ENCODE data around the gene PLIN1.

The PLIN1 gene

GRCh38 chr15:89664441-89665350 lies 14.5 kb downstream of the PLIN1 start:
- Histone ChIP-seq H3K27me3 (ENCODE audit: control insufficient read depth in 3 of 3, insufficient read depth in 3 of 3, low read depth in 1 of 3, low read length in 3 of 3) (peaks cover 0 to 39% (median 14%) of the 10 kb centered on the region in 3 experiments), H3K36me3 (replicated peaks in 1 of 2; ENCODE audit: control insufficient read depth in 2 of 2, insufficient read depth in 2 of 2, low read length in 2 of 2) (no peaks in the 10 kb centered on the region), H2BK12ac (ENCODE audit: low read length) (no peak overlapping the region), H3K4me2 (ENCODE audit: insufficient read depth, low read length, poor library complexity, severe bottlenecking) (no peak overlapping the region), H3K9me3 (replicated peaks in 1 of 2; ENCODE audit: control insufficient read depth in 2 of 2, insufficient read depth in 1 of 2, low read depth in 1 of 2, low read length in 2 of 2) (peaks cover 0 to 4% of the 10 kb centered on the region in 2 donors), H3K9ac (ENCODE audit: low read depth, low read length, poor library complexity) (no peak overlapping the region), H3K23ac (ENCODE audit: low read depth, low read length, poor library complexity) (no peak overlapping the region), H4K91ac (ENCODE audit: low read depth, low read length, poor library complexity) (no peak overlapping the region), H3K14ac (ENCODE audit: low read length) (no peak overlapping the region), H3K18ac (ENCODE audit: low read length) (no peak overlapping the region), H2AK5ac (ENCODE audit: low read depth, low read length) (no peak overlapping the region), H3K27ac (replicated peaks; ENCODE audit: low read length) (no peak overlapping the region), H3K4me1 (ENCODE audit: control insufficient read depth in 2 of 2, insufficient read depth in 1 of 2, low read depth in 1 of 2, low read length in 2 of 2) (peaks cover 4 to 5% of the 10 kb centered on the region in 2 donors), H2BK5ac (ENCODE audit: low read length) (no peak overlapping the region), H3K4me3 (ENCODE audit: low read length in 2 of 2) (peak overlapping the region in 1 of 2 donors; percentile 46), H4K8ac (ENCODE audit: low read depth, low read length) (no peak overlapping the region), H2AFZ (ENCODE audit: low read length) (peak overlapping the region; percentile 94), H2BK120ac (ENCODE audit: low read depth, low read length) (no peak overlapping the region), H3K79me1 (ENCODE audit: low read depth, low read length) (no peaks in the 10 kb centered on the region), H3K4ac (ENCODE audit: low read length) (no peak overlapping the region), H2BK15ac (ENCODE audit: low read length) (no peak overlapping the region)
- DNase-seq (ENCODE audit: low spot score): no peak
- no CpG with 5 or more reads among the region's 13 CpGs for WGBS, 2 donors (ENCODE audit: extremely low coverage in 2 of 2, insufficient read length in 2 of 2, insufficient replicate concordance in 1 of 2)

GRCh38 chr15:89662893-89663626 lies 16.1 kb downstream of the PLIN1 start:
- no peak overlapping the region for H2BK12ac ChIP-seq (ENCODE audit: low read length)
- peak overlapping the region; percentile 63 for H2AK5ac ChIP-seq (ENCODE audit: low read depth, low read length)
- no peak for DNase-seq (ENCODE audit: low spot score)
- no CpG with 5 or more reads among the region's 11 CpGs for WGBS, 2 donors (ENCODE audit: extremely low coverage in 2 of 2, insufficient read length in 2 of 2, insufficient replicate concordance in 1 of 2)
- H3K36me3 ChIP-seq (replicated peaks in 1 of 2; ENCODE audit: control insufficient read depth in 2 of 2, insufficient read depth in 2 of 2, low read length in 2 of 2): no peaks in the 10 kb centered on the region
- no peak overlapping the region for H3K4me3 ChIP-seq (ENCODE audit: low read length in 2 of 2)
- H3K4ac ChIP-seq (ENCODE audit: low read length): no peak overlapping the region
- H3K9ac ChIP-seq (ENCODE audit: low read depth, low read length, poor library complexity): no peak overlapping the region
- no peak overlapping the region for H4K91ac ChIP-seq (ENCODE audit: low read depth, low read length, poor library complexity)
- H3K9me3 ChIP-seq (replicated peaks in 1 of 2; ENCODE audit: control insufficient read depth in 2 of 2, insufficient read depth in 1 of 2, low read depth in 1 of 2, low read length in 2 of 2): peaks cover 0 to 4% of the 10 kb centered on the region in 2 donors
- no peak overlapping the region for H3K18ac ChIP-seq (ENCODE audit: low read length)
- H3K27me3 ChIP-seq (ENCODE audit: control insufficient read depth in 3 of 3, insufficient read depth in 3 of 3, low read depth in 1 of 3, low read length in 3 of 3): peaks cover 0 to 39% (median 14%) of the 10 kb centered on the region in 3 experiments
- H2BK120ac ChIP-seq (ENCODE audit: low read depth, low read length): no peak overlapping the region
- no peak overlapping the region for H3K27ac ChIP-seq (replicated peaks; ENCODE audit: low read length)
- H3K4me1 ChIP-seq (ENCODE audit: control insufficient read depth in 2 of 2, insufficient read depth in 1 of 2, low read depth in 1 of 2, low read length in 2 of 2): peaks cover 4 to 5% of the 10 kb centered on the region in 2 donors
- peak overlapping the region; percentile 74 for H2AFZ ChIP-seq (ENCODE audit: low read length)
- H3K14ac ChIP-seq (ENCODE audit: low read length): no peak overlapping the region
- no peaks in the 10 kb centered on the region for H3K79me1 ChIP-seq (ENCODE audit: low read depth, low read length)
- no peak overlapping the region for H3K23ac ChIP-seq (ENCODE audit: low read depth, low read length, poor library complexity)
- no peak overlapping the region for H2BK5ac ChIP-seq (ENCODE audit: low read length)
- H3K4me2 ChIP-seq (ENCODE audit: insufficient read depth, low read length, poor library complexity, severe bottlenecking): no peak overlapping the region
- peak overlapping the region; percentile 71 for H2BK15ac ChIP-seq (ENCODE audit: low read length)
- no peak overlapping the region for H4K8ac ChIP-seq (ENCODE audit: low read depth, low read length)

GRCh38 chr15:89660556-89660955 lies 18.6 kb downstream of the PLIN1 start:
- H3K4me2 ChIP-seq (ENCODE audit: insufficient read depth, low read length, poor library complexity, severe bottlenecking): no peak overlapping the region
- no peak overlapping the region for H2BK5ac ChIP-seq (ENCODE audit: low read length)
- H2AFZ ChIP-seq (ENCODE audit: low read length): no peak overlapping the region
- no peak overlapping the region for H3K14ac ChIP-seq (ENCODE audit: low read length)
- H3K27me3 ChIP-seq (ENCODE audit: control insufficient read depth in 3 of 3, insufficient read depth in 3 of 3, low read depth in 1 of 3, low read length in 3 of 3): peaks cover 0 to 26% (median 10%) of the 10 kb centered on the region in 3 experiments
- no peak overlapping the region for H2BK120ac ChIP-seq (ENCODE audit: low read depth, low read length)
- no CpG with 5 or more reads among the region's 2 CpGs for WGBS, 2 donors (ENCODE audit: extremely low coverage in 2 of 2, insufficient read length in 2 of 2, insufficient replicate concordance in 1 of 2)
- no peaks in the 10 kb centered on the region for H3K79me1 ChIP-seq (ENCODE audit: low read depth, low read length)
- no peak overlapping the region for H3K4ac ChIP-seq (ENCODE audit: low read length)
- no peak overlapping the region for H2AK5ac ChIP-seq (ENCODE audit: low read depth, low read length)
- H3K27ac ChIP-seq (replicated peaks; ENCODE audit: low read length): no peak overlapping the region
- H3K9ac ChIP-seq (ENCODE audit: low read depth, low read length, poor library complexity): no peak overlapping the region
- no peak overlapping the region for H4K8ac ChIP-seq (ENCODE audit: low read depth, low read length)
- H3K18ac ChIP-seq (ENCODE audit: low read length): no peak overlapping the region
- H2BK15ac ChIP-seq (ENCODE audit: low read length): no peak overlapping the region
- H3K36me3 ChIP-seq (replicated peaks in 1 of 2; ENCODE audit: control insufficient read depth in 2 of 2, insufficient read depth in 2 of 2, low read length in 2 of 2): no peaks in the 10 kb centered on the region
- H2BK12ac ChIP-seq (ENCODE audit: low read length): no peak overlapping the region
- H3K4me3 ChIP-seq (ENCODE audit: low read length in 2 of 2): no peak overlapping the region
- no peak overlapping the region for H3K23ac ChIP-seq (ENCODE audit: low read depth, low read length, poor library complexity)
- no peak overlapping the region for H4K91ac ChIP-seq (ENCODE audit: low read depth, low read length, poor library complexity)
- peaks cover 0 to 4% of the 10 kb centered on the region in 2 donors for H3K9me3 ChIP-seq (replicated peaks in 1 of 2; ENCODE audit: control insufficient read depth in 2 of 2, insufficient read depth in 1 of 2, low read depth in 1 of 2, low read length in 2 of 2)
- no peak for DNase-seq (ENCODE audit: low spot score)
- H3K4me1 ChIP-seq (ENCODE audit: control insufficient read depth in 2 of 2, insufficient read depth in 1 of 2, low read depth in 1 of 2, low read length in 2 of 2): peaks cover under 1 to 5% of the 10 kb centered on the region in 2 donors

GRCh38 chr15:89659295-89659694 lies 19.9 kb downstream of the PLIN1 start:
- Histone ChIP-seq H2AFZ (ENCODE audit: low read length) (no peak overlapping the region), H4K8ac (ENCODE audit: low read depth, low read length) (no peak overlapping the region), H3K9me3 (replicated peaks in 1 of 2; ENCODE audit: control insufficient read depth in 2 of 2, insufficient read depth in 1 of 2, low read depth in 1 of 2, low read length in 2 of 2) (peaks cover 0 to 4% of the 10 kb centered on the region in 2 donors), H3K9ac (ENCODE audit: low read depth, low read length, poor library complexity) (no peak overlapping the region), H3K4ac (ENCODE audit: low read length) (no peak overlapping the region), H3K36me3 (replicated peaks in 1 of 2; ENCODE audit: control insufficient read depth in 2 of 2, insufficient read depth in 2 of 2, low read length in 2 of 2) (no peaks in the 10 kb centered on the region), H3K23ac (ENCODE audit: low read depth, low read length, poor library complexity) (no peak overlapping the region), H3K4me3 (ENCODE audit: low read length in 2 of 2) (no peak overlapping the region), H3K14ac (ENCODE audit: low read length) (no peak overlapping the region), H3K27ac (replicated peaks; ENCODE audit: low read length) (no peak overlapping the region), H3K27me3 (ENCODE audit: control insufficient read depth in 3 of 3, insufficient read depth in 3 of 3, low read depth in 1 of 3, low read length in 3 of 3) (peaks cover 0 to 17% (median 3%) of the 10 kb centered on the region in 3 experiments), H3K18ac (ENCODE audit: low read length) (no peak overlapping the region), H4K91ac (ENCODE audit: low read depth, low read length, poor library complexity) (no peak overlapping the region), H3K4me1 (ENCODE audit: control insufficient read depth in 2 of 2, insufficient read depth in 1 of 2, low read depth in 1 of 2, low read length in 2 of 2) (peaks cover 2 to 4% of the 10 kb centered on the region in 2 donors), H2BK5ac (ENCODE audit: low read length) (no peak overlapping the region), H3K79me1 (ENCODE audit: low read depth, low read length) (peaks cover 9% of the 10 kb centered on the region), H2BK120ac (ENCODE audit: low read depth, low read length) (no peak overlapping the region), H2BK12ac (ENCODE audit: low read length) (no peak overlapping the region), H3K4me2 (ENCODE audit: insufficient read depth, low read length, poor library complexity, severe bottlenecking) (no peak overlapping the region), H2AK5ac (ENCODE audit: low read depth, low read length) (no peak overlapping the region), H2BK15ac (ENCODE audit: low read length) (no peak overlapping the region)
- WGBS, 2 donors (ENCODE audit: extremely low coverage in 2 of 2, insufficient read length in 2 of 2, insufficient replicate concordance in 1 of 2): no CpG with 5 or more reads among the region's 2 CpGs
- no peak for DNase-seq (ENCODE audit: low spot score)
